ENCODE results near the gene KCTD6.
A peak's percentile ranks its signal among the peaks of the same experiment; 100 is the strongest.
"Not testable (repeated sequence)": the region's sequence is repeated elsewhere in the genome, so short reads cannot be mapped to it uniquely, and the experiment has no call there.

KCTD6 gene

GRCh38 chr3:58524326-58524888 is 32.5 kb downstream of the KCTD6 start:
- DNase-seq = no peak

- DNase-seq = peak; percentile 1 to 54
Measured at GRCh38 chr3:58526515-58526957, 34.6 kb downstream of the KCTD6 start.

GRCh38 chr3:58527440-58527839 is 35.5 kb downstream of the KCTD6 start:
- DNase-seq = not testable (repeated sequence)

GRCh38 chr3:58528629-58529028 is 36.7 kb downstream of the KCTD6 start:
- no peak for DNase-seq

- no peak for DNase-seq
Measured at GRCh38 chr3:58529516-58530353, 37.8 kb downstream of the KCTD6 start.

GRCh38 chr3:58530354-58530865 is 38.5 kb downstream of the KCTD6 start:
- DNase-seq = no peak

GRCh38 chr3:58531555-58531954 is 39.7 kb downstream of the KCTD6 start:
- DNase-seq = no peak

- no peak for DNase-seq
Measured at GRCh38 chr3:58531956-58532355, 40.1 kb downstream of the KCTD6 start.

GRCh38 chr3:58532794-58533220 is 40.9 kb downstream of the KCTD6 start:
- peak; percentile 83 to 84 for DNase-seq

GRCh38 chr3:58534592-58535494 is 42.9 kb downstream of the KCTD6 start:
- DNase-seq = no peak

GRCh38 chr3:58535531-58536500 is 43.9 kb downstream of the KCTD6 start:
- DNase-seq = no peak

- DNase-seq = no peak
Measured at GRCh38 chr3:58536501-58537411, 44.9 kb downstream of the KCTD6 start, which contains the start of gene ACOX2. ACOX2 (minus strand) TSS chr3:58537190; CDS start chr3:58535106, 2,084 bp downstream.

- DNase-seq = no peak
Measured at GRCh38 chr3:58537412-58538301, 45.8 kb downstream of the KCTD6 start.

GRCh38 chr3:58539626-58540025 is 47.7 kb downstream of the KCTD6 start:
- DNase-seq = no peak

- no peak for DNase-seq
Measured at GRCh38 chr3:58540176-58540858, 48.4 kb downstream of the KCTD6 start.

- no peak for DNase-seq
Measured at GRCh38 chr3:58544541-58544940, 52.6 kb downstream of the KCTD6 start.

- DNase-seq = no peak
Measured at GRCh38 chr3:58551636-58552180, 59.8 kb downstream of the KCTD6 start.

Measured in CD4-positive, alpha-beta T cell treated with Interleukin-1 beta for 1 hour (primary cell).